Stimulated activated memory B cell treated with anti-CD40 and anti-IgM and Interleukin-4, amounts not matched to agents 10 μg/mL and 1 μg/mL and 100 μg/mL, for 72 hours (primary cell): ENCODE data around the gene EVX1.

Experiments used
- ATAC-seq: fragments of 150-1000 bp; cut with Tn5 transposase; 2 replicates; pipeline ENCODE4 v1.10.0; 2021
- H3K27ac Mint-ChIP-seq: one replicate; pipeline ENCODE4 v1.8.0; 2022; ENCODE audit warnings: mild to moderate bottlenecking, mixed read lengths
- H3K27me3 Mint-ChIP-seq: one replicate; pipeline ENCODE4 v1.8.0; 2022; ENCODE audit warnings: mixed read lengths
- H3K36me3 Mint-ChIP-seq: one replicate; pipeline ENCODE4 v1.8.0; 2022; ENCODE audit warnings: mixed read lengths
- H3K4me1 Mint-ChIP-seq: one replicate; pipeline ENCODE4 v1.8.0; 2022; ENCODE audit warnings: mixed read lengths
- H3K4me3 Mint-ChIP-seq: one replicate; pipeline ENCODE4 v1.8.0; 2022; ENCODE audit warnings: mild to moderate bottlenecking, moderate library complexity, mixed read lengths
- H3K9me3 Mint-ChIP-seq: one replicate; pipeline ENCODE4 v1.8.0; 2022; ENCODE audit warnings: mixed read lengths

EVX1 gene

GRCh38 chr7:27249724-27250556 lies 7.3 kb downstream of the EVX1 start:
- ATAC-seq: no peak
- H3K36me3 Mint-ChIP-seq: no peaks in the 10 kb centered on the region
- peaks cover 97% of the 10 kb centered on the region for H3K27me3 Mint-ChIP-seq
- no peaks in the 10 kb centered on the region for H3K9me3 Mint-ChIP-seq
- H3K4me1 Mint-ChIP-seq: peaks cover 37% of the 10 kb centered on the region
- no peak overlapping the region for H3K4me3 Mint-ChIP-seq
- H3K27ac Mint-ChIP-seq: no peak overlapping the region

GRCh38 chr7:27250557-27251070 lies 8.0 kb downstream of the EVX1 start:
- H3K9me3 Mint-ChIP-seq: no peaks in the 10 kb centered on the region
- no peak overlapping the region for H3K27ac Mint-ChIP-seq
- no peak overlapping the region for H3K4me3 Mint-ChIP-seq
- ATAC-seq: no peak
- no peaks in the 10 kb centered on the region for H3K36me3 Mint-ChIP-seq
- peaks cover 94% of the 10 kb centered on the region for H3K27me3 Mint-ChIP-seq
- H3K4me1 Mint-ChIP-seq: peaks cover 36% of the 10 kb centered on the region

- Mint-ChIP-seq H3K4me1 (peaks cover 30% of the 10 kb centered on the region), H3K9me3 (no peaks in the 10 kb centered on the region), H3K27ac (no peak overlapping the region), H3K36me3 (no peaks in the 10 kb centered on the region), H3K27me3 (peaks cover 89% of the 10 kb centered on the region), H3K4me3 (no peak overlapping the region)
- no peak for ATAC-seq
Observed at GRCh38 chr7:27251136-27251651, 8.6 kb downstream of the EVX1 start.

GRCh38 chr7:27251652-27252590 lies 9.3 kb downstream of the EVX1 start:
- Mint-ChIP-seq H3K36me3 (no peaks in the 10 kb centered on the region), H3K9me3 (no peaks in the 10 kb centered on the region), H3K27me3 (peaks cover 81% of the 10 kb centered on the region), H3K27ac (no peak overlapping the region), H3K4me3 (no peak overlapping the region), H3K4me1 (peaks cover 27% of the 10 kb centered on the region)
- no peak for ATAC-seq

GRCh38 chr7:27254625-27255024 lies 12.0 kb downstream of the EVX1 start:
- H3K9me3 Mint-ChIP-seq: no peaks in the 10 kb centered on the region
- peaks cover 16% of the 10 kb centered on the region for H3K4me1 Mint-ChIP-seq
- H3K27ac Mint-ChIP-seq: no peak overlapping the region
- no peaks in the 10 kb centered on the region for H3K36me3 Mint-ChIP-seq
- peaks cover 54% of the 10 kb centered on the region for H3K27me3 Mint-ChIP-seq
- ATAC-seq: peak; percentile 48
- no peak overlapping the region for H3K4me3 Mint-ChIP-seq

GRCh38 chr7:27260211-27260610 lies 17.6 kb downstream of the EVX1 start:
- Mint-ChIP-seq H3K27me3 (peaks cover 13% of the 10 kb centered on the region), H3K4me3 (no peak overlapping the region), H3K27ac (no peak overlapping the region), H3K4me1 (no peaks in the 10 kb centered on the region), H3K9me3 (no peaks in the 10 kb centered on the region), H3K36me3 (no peaks in the 10 kb centered on the region)
- no peak for ATAC-seq

- no peak for ATAC-seq
- H3K27ac Mint-ChIP-seq: no peak overlapping the region
- H3K27me3 Mint-ChIP-seq: peaks cover 18% of the 10 kb centered on the region
- H3K4me1 Mint-ChIP-seq: no peaks in the 10 kb centered on the region
- no peaks in the 10 kb centered on the region for H3K36me3 Mint-ChIP-seq
- no peak overlapping the region for H3K4me3 Mint-ChIP-seq
- H3K9me3 Mint-ChIP-seq: no peaks in the 10 kb centered on the region
Observed at GRCh38 chr7:27262121-27262520, 19.5 kb downstream of the EVX1 start.

- peaks cover 28% of the 10 kb centered on the region for H3K27me3 Mint-ChIP-seq
- H3K4me1 Mint-ChIP-seq: no peaks in the 10 kb centered on the region
- H3K4me3 Mint-ChIP-seq: no peak overlapping the region
- H3K9me3 Mint-ChIP-seq: peaks cover 1% of the 10 kb centered on the region
- no peak overlapping the region for H3K27ac Mint-ChIP-seq
- no peaks in the 10 kb centered on the region for H3K36me3 Mint-ChIP-seq
- no peak for ATAC-seq
Observed at GRCh38 chr7:27263781-27264180, 21.2 kb downstream of the EVX1 start.

- no peaks in the 10 kb centered on the region for H3K4me1 Mint-ChIP-seq
- peaks cover 49% of the 10 kb centered on the region for H3K27me3 Mint-ChIP-seq
- H3K9me3 Mint-ChIP-seq: peaks cover 10% of the 10 kb centered on the region
- no peak overlapping the region for H3K27ac Mint-ChIP-seq
- no peak overlapping the region for H3K4me3 Mint-ChIP-seq
- no peak for ATAC-seq
- H3K36me3 Mint-ChIP-seq: no peaks in the 10 kb centered on the region
Observed at GRCh38 chr7:27269455-27269854, 26.9 kb downstream of the EVX1 start.

GRCh38 chr7:27271384-27271783 lies 28.8 kb downstream of the EVX1 start:
- no peaks in the 10 kb centered on the region for H3K4me1 Mint-ChIP-seq
- H3K4me3 Mint-ChIP-seq: no peak overlapping the region
- ATAC-seq: no peak
- peaks cover 14% of the 10 kb centered on the region for H3K9me3 Mint-ChIP-seq
- no peak overlapping the region for H3K27ac Mint-ChIP-seq
- H3K36me3 Mint-ChIP-seq: no peaks in the 10 kb centered on the region
- H3K27me3 Mint-ChIP-seq: peaks cover 43% of the 10 kb centered on the region

- Mint-ChIP-seq H3K27ac (no peak overlapping the region), H3K9me3 (peaks cover 11% of the 10 kb centered on the region), H3K4me1 (no peaks in the 10 kb centered on the region), H3K36me3 (no peaks in the 10 kb centered on the region), H3K4me3 (no peak overlapping the region), H3K27me3 (no peaks in the 10 kb centered on the region)
- ATAC-seq: no peak
Observed at GRCh38 chr7:27277628-27278027, 35.0 kb downstream of the EVX1 start.

- no peak for ATAC-seq
- H3K9me3 Mint-ChIP-seq: peaks cover 3% of the 10 kb centered on the region
- no peak overlapping the region for H3K27ac Mint-ChIP-seq
- H3K4me1 Mint-ChIP-seq: no peaks in the 10 kb centered on the region
- H3K4me3 Mint-ChIP-seq: no peak overlapping the region
- peaks cover 33% of the 10 kb centered on the region for H3K27me3 Mint-ChIP-seq
- no peaks in the 10 kb centered on the region for H3K36me3 Mint-ChIP-seq
Observed at GRCh38 chr7:27283558-27283957, 41.0 kb downstream of the EVX1 start.

GRCh38 chr7:27295236-27295635 lies 52.6 kb downstream of the EVX1 start:
- H3K4me3 Mint-ChIP-seq: no peak overlapping the region
- peaks cover 26% of the 10 kb centered on the region for H3K27me3 Mint-ChIP-seq
- H3K36me3 Mint-ChIP-seq: no peaks in the 10 kb centered on the region
- no peak overlapping the region for H3K27ac Mint-ChIP-seq
- ATAC-seq: no peak
- peaks cover 11% of the 10 kb centered on the region for H3K9me3 Mint-ChIP-seq
- no peaks in the 10 kb centered on the region for H3K4me1 Mint-ChIP-seq

- peaks cover 9% of the 10 kb centered on the region for H3K9me3 Mint-ChIP-seq
- H3K4me3 Mint-ChIP-seq: no peak overlapping the region
- H3K27me3 Mint-ChIP-seq: peaks cover 28% of the 10 kb centered on the region
- no peaks in the 10 kb centered on the region for H3K36me3 Mint-ChIP-seq
- no peak for ATAC-seq
- H3K27ac Mint-ChIP-seq: no peak overlapping the region
- no peaks in the 10 kb centered on the region for H3K4me1 Mint-ChIP-seq
Observed at GRCh38 chr7:27297356-27297755, 54.8 kb downstream of the EVX1 start.
